GDM1 (cell line): Measurements from ENCODE around the gene PDIK1L.
"Not testable (repeated sequence)": the region's sequence is repeated elsewhere in the genome, so short reads cannot be mapped to it uniquely, and the experiment has no call there.

ENCODE experiments used
- DNase-seq: peaks from one replicate; lab custom pipeline; 2025; lab: John Stamatoyannopoulos, UW

The PDIK1L gene

GRCh38 chr1:26090893-26091292 is 20.7 kb upstream of the PDIK1L start:
- no peak for DNase-seq

GRCh38 chr1:26092422-26092821 is 19.2 kb upstream of the PDIK1L start:
- DNase-seq = no peak

GRCh38 chr1:26093569-26093968 is 18.1 kb upstream of the PDIK1L start:
- DNase-seq = not testable (repeated sequence)

GRCh38 chr1:26094076-26094669 is 17.5 kb upstream of the PDIK1L start:
- no peak for DNase-seq

- no peak for DNase-seq
Observed at GRCh38 chr1:26094677-26095383, 16.8 kb upstream of the PDIK1L start.

GRCh38 chr1:26096471-26096870 is 15.2 kb upstream of the PDIK1L start:
- no peak for DNase-seq

GRCh38 chr1:26097696-26098095 is 13.9 kb upstream of the PDIK1L start:
- DNase-seq = no peak

GRCh38 chr1:26098602-26099001 is 13.0 kb upstream of the PDIK1L start:
- no peak for DNase-seq

GRCh38 chr1:26099780-26100179 is 11.8 kb upstream of the PDIK1L start:
- no peak for DNase-seq

- DNase-seq = not testable (repeated sequence)
Observed at GRCh38 chr1:26100204-26100603, 11.4 kb upstream of the PDIK1L start.

- no peak for DNase-seq
Observed at GRCh38 chr1:26102119-26102518, 9.5 kb upstream of the PDIK1L start.

- DNase-seq = no peak
Observed at GRCh38 chr1:26102526-26102925, 9.1 kb upstream of the PDIK1L start.

- not testable (repeated sequence) for DNase-seq
Observed at GRCh38 chr1:26105226-26105548, 6.4 kb upstream of the PDIK1L start.

- no peak for DNase-seq
Observed at GRCh38 chr1:26109229-26110164, 2.1 kb upstream of the PDIK1L start.

- DNase-seq = peak; percentile 59
Observed at GRCh38 chr1:26110731-26111529, 694 bp upstream of the PDIK1L start.

- no peak for DNase-seq
Observed at GRCh38 chr1:26112407-26112775, 767 bp downstream of the PDIK1L start.

- DNase-seq = no peak
Observed at GRCh38 chr1:26114165-26114927, 2.7 kb downstream of the PDIK1L start.

- no peak for DNase-seq
Observed at GRCh38 chr1:26119892-26120608, 8.4 kb downstream of the PDIK1L start.

GRCh38 chr1:26121854-26122773 is 10.5 kb downstream of the PDIK1L start:
- DNase-seq = no peak
